DND-41 (cell line): ENCODE measurements around the gene ADCY4.

ENCODE experiments used
- ATAC-seq: fragments of 200-7000 bp; cut with Tn5 transposase; 3 replicates; pipeline ENCODE4 v1.9.1; 2021; ENCODE audit warnings: low read depth; ENCODE audit not compliant: insufficient read depth
- DNase-seq: peaks from one replicate; pipeline ENCODE4 v3.0.0-alpha.2; 2020
- H2AFZ ChIP-seq: 2 replicates; pipeline ENCODE4 v1.6.0; 2012; ENCODE audit warnings: low read depth, low read length
- H3K27ac ChIP-seq: 2 replicates; pipeline ENCODE4 v1.5.1; 2012; ENCODE audit warnings: low read length, inconsistent platforms
- H3K27me3 ChIP-seq: fragments of 200-600 bp; sonication (generic); 2 replicates; pipeline ENCODE4 v1.6.0; 2012; ENCODE audit warnings: low read length, mild to moderate bottlenecking, inconsistent platforms; ENCODE audit not compliant: insufficient read depth, poor library complexity
- H3K36me3 ChIP-seq: 2 replicates; pipeline ENCODE4 v1.5.1; 2012; ENCODE audit warnings: low read length, inconsistent platforms; ENCODE audit not compliant: insufficient read depth
- H3K4me1 ChIP-seq: 2 replicates; pipeline ENCODE4 v1.5.1; 2012; ENCODE audit warnings: mild to moderate bottlenecking, low read length; ENCODE audit not compliant: insufficient read depth
- H3K4me2 ChIP-seq: 2 replicates; pipeline ENCODE4 v1.6.0; 2012; ENCODE audit warnings: mild to moderate bottlenecking, moderate library complexity, low read length, inconsistent platforms; ENCODE audit not compliant: insufficient read depth
- H3K4me3 ChIP-seq, 2 experiments: fragments of 200-600 bp in 1 of 2; shearing (Covaris generic) in 1 of 2; 2 replicates each; pipeline ENCODE4 v1.5.1; 2012 to 2016; ENCODE audit warnings: inconsistent platforms in 2 of 2, low read length in 2 of 2, mild to moderate bottlenecking in 2 of 2, low read depth in 1 of 2, moderate library complexity in 1 of 2
- H3K79me2 ChIP-seq: 2 replicates; pipeline ENCODE4 v1.6.0; 2012; ENCODE audit warnings: low read length, inconsistent platforms; ENCODE audit not compliant: insufficient read depth
- H3K9ac ChIP-seq: 2 replicates; pipeline ENCODE4 v1.6.0; 2012; ENCODE audit warnings: low read depth, mild to moderate bottlenecking, inconsistent platforms, low read length, moderate library complexity
- H3K9me3 ChIP-seq: 2 replicates; pipeline ENCODE4 v1.5.1; 2012; ENCODE audit warnings: low read length, moderate library complexity, mild to moderate bottlenecking, inconsistent platforms; ENCODE audit not compliant: insufficient read depth, severe bottlenecking
- H4K20me1 ChIP-seq: 2 replicates; pipeline ENCODE4 v1.6.0; 2012; ENCODE audit warnings: low read length; ENCODE audit not compliant: insufficient read depth
- EZH2 ChIP-seq: IDR thresholded peaks from 3 replicates; pipeline ENCODE4 v1.6.1; 2012; ENCODE audit warnings: borderline replicate concordance, low read depth, mild to moderate bottlenecking, moderate library complexity, low read length, inconsistent platforms; ENCODE audit not compliant: severe bottlenecking
- TF ChIP-seq, protein P1 (sequence below): IDR thresholded peaks from 2 replicates; pipeline ENCODE4 v1.5.1; 2012; ENCODE audit warnings: borderline replicate concordance, low read length, moderate library complexity, mild to moderate bottlenecking; ENCODE audit not compliant: poor library complexity, severe bottlenecking; ENCODE audit errors: extremely low read depth

Gene ADCY4

DNA sequence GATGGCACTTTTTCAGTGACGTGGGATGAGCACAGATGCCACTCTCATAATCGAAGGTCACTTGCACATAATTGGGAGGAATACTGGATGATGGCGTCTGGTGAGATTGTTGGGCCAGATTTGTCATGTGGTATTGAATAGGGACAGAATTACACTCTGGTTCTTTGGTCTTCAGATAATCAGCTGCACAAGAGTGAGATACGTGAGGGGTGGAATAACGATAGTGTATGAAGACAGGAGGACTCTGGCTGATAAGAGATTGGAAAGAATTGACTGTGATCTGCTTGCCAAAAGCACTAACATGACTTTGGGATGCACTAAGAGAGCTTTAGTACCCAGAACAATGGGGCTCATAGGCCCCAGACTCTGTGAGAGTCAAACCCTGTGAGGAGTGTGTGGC, 56.4 kb downstream of the ADCY4 start:
- no peaks in the 10 kb centered on the region for H3K9me3 ChIP-seq
- no peaks in the 10 kb centered on the region for H3K4me1 ChIP-seq
- H3K36me3 ChIP-seq, result no peaks in the 10 kb centered on the region
- no peak overlapping the region for H2AFZ ChIP-seq
- H3K4me3 ChIP-seq, result no peak overlapping the region
- H3K9ac ChIP-seq, result no peak overlapping the region
- no peaks in the 10 kb centered on the region for H3K79me2 ChIP-seq
- TF ChIP-seq EZH2, result no peak
- TF ChIP-seq, protein P1, sequence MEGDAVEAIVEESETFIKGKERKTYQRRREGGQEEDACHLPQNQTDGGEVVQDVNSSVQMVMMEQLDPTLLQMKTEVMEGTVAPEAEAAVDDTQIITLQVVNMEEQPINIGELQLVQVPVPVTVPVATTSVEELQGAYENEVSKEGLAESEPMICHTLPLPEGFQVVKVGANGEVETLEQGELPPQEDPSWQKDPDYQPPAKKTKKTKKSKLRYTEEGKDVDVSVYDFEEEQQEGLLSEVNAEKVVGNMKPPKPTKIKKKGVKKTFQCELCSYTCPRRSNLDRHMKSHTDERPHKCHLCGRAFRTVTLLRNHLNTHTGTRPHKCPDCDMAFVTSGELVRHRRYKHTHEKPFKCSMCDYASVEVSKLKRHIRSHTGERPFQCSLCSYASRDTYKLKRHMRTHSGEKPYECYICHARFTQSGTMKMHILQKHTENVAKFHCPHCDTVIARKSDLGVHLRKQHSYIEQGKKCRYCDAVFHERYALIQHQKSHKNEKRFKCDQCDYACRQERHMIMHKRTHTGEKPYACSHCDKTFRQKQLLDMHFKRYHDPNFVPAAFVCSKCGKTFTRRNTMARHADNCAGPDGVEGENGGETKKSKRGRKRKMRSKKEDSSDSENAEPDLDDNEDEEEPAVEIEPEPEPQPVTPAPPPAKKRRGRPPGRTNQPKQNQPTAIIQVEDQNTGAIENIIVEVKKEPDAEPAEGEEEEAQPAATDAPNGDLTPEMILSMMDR, result no peak
- no peaks in the 10 kb centered on the region for H4K20me1 ChIP-seq
- DNase-seq, result no peak
- no peaks in the 10 kb centered on the region for H3K27me3 ChIP-seq
- no peak overlapping the region for H3K4me2 ChIP-seq
- ATAC-seq, result no peak
- no peak overlapping the region for H3K27ac ChIP-seq

DNA sequence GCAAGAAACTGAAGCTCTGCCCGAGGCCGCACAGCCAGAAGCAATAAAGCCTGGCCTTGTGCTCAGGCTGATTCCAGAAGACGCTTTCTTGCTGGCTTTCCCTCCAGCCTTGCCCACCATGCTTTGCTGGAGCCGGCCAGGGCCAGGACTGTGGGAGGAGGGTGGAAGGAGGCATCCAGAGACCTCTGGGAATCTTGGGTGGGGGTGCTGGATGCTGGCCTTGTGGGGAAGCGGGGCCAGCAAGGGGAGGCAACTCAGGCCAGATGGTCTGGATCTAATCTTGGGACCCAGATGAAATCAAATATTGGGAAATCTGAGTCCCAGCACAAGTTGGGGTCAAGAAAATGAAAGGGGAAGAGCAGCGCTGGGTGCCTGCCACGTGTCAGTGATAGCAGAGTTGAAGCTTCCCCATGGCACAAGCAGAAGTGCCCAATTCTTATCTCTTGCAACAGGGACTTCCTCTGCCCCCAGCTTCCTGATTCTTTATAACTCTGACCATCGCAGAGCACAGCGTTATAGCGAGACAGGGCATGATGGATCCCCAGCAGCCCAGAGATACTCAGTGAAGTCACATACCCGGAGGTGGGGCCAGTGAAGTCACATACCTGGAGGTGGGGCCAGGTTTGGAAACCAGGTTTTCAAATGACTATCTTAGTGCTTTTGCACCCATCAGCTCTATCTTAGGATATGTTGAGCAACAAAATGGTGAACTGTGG, 57.1 kb downstream of the ADCY4 start:
- DNase-seq (no peak), ATAC-seq (no peak)

DNA sequence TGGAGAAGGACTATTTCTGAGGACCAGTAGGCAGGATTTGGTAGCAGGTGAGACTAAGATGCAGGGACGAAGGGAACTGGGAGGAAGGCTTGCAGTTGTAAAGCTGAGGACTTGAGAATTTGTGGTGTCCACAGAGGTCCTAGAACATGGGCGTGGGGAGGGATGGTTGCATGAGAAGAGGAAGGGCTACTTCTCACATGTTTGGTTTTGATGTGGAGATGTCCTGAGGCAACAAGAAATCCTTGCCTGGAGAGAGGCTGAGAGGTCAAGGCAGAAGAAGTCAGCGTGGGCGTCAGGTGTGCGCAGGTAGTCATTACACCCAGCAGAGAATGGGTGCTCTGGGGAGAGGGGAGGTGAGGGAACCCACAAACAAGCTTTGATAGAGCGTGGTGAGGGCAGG, 57.8 kb downstream of the ADCY4 start:
- DNase-seq (no peak), ATAC-seq (no peak)
- Histone ChIP-seq H3K4me1 (peaks cover 8% of the 10 kb centered on the region), H3K27me3 (no peaks in the 10 kb centered on the region), H3K9ac (no peak overlapping the region), H4K20me1 (no peaks in the 10 kb centered on the region), H3K4me2 (no peak overlapping the region), H3K36me3 (no peaks in the 10 kb centered on the region), H3K9me3 (no peaks in the 10 kb centered on the region), H3K27ac (no peak overlapping the region), H2AFZ (no peak overlapping the region), H3K79me2 (0 out of 2 replicates have a peak, but pooled peaks cover under 1% of the 10 kb centered on the region), H3K4me3 (no peak overlapping the region)
- no peak for TF ChIP-seq EZH2

More for the DNA sequence above, 57.1 kb downstream of the ADCY4 start:
- H3K27me3 ChIP-seq, result no peaks in the 10 kb centered on the region
- H3K4me2 ChIP-seq, result no peak overlapping the region
- no peaks in the 10 kb centered on the region for H3K9me3 ChIP-seq
- no peak overlapping the region for H3K4me3 ChIP-seq
- H3K4me1 ChIP-seq, result peaks cover 1% of the 10 kb centered on the region
- TF ChIP-seq, protein P1, result no peak
- no peak for TF ChIP-seq EZH2
- H3K79me2 ChIP-seq, result no peaks in the 10 kb centered on the region
- no peak overlapping the region for H2AFZ ChIP-seq
- no peak overlapping the region for H3K27ac ChIP-seq
- H4K20me1 ChIP-seq, result no peaks in the 10 kb centered on the region
- H3K36me3 ChIP-seq, result no peaks in the 10 kb centered on the region
- no peak overlapping the region for H3K9ac ChIP-seq

DNA sequence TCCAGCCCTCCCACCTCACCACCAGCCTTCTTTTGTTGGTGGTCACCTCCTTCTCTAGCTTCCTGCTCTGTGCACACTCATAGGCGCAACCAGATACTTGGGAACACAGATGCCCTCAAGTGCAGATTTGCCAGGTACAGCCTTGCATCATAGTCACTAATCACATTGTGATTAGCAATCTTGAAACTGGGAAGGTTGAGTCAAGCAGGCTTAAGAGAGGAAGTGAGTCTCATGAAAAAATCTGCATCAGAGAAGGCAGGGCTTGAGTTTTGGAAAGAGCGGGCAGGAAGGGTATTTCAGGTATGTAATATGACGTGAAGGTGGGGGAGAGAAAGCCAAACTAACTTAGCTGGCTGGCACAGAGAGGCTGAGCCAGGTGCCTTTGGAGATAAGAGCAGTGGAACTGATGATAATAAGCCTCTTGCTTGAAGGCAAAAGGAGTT, 60.7 kb downstream of the ADCY4 start:
- H3K27me3 ChIP-seq, result no peaks in the 10 kb centered on the region
- ATAC-seq (no peak), DNase-seq (no peak)
- TF ChIP-seq, protein P1, result no peak
- no peak for TF ChIP-seq EZH2
- no peaks in the 10 kb centered on the region for H3K9me3 ChIP-seq
- H3K27ac ChIP-seq, result no peak overlapping the region
- no peaks in the 10 kb centered on the region for H3K36me3 ChIP-seq
- no peak overlapping the region for H2AFZ ChIP-seq
- H3K4me1 ChIP-seq, result peaks cover 27% of the 10 kb centered on the region
- H3K9ac ChIP-seq, result no peak overlapping the region
- H3K79me2 ChIP-seq, result peaks cover 6% of the 10 kb centered on the region; the same call in 1 of the 2 replicates
- no peak overlapping the region for H3K4me2 ChIP-seq
- no peaks in the 10 kb centered on the region for H4K20me1 ChIP-seq
- no peak overlapping the region for H3K4me3 ChIP-seq
